GM03348 (cell line): ENCODE results near the gene RAP1GAP2.
"Not testable (repeated sequence)": the region's sequence is repeated elsewhere in the genome, so short reads cannot be mapped to it uniquely, and the experiment has no call there.

Experiments
- DNase-seq: peaks from one replicate; pipeline ENCODE4 v3.0.0; 2012; ENCODE audit warnings: low spot score

The RAP1GAP2 gene

GRCh38 chr17:2796164-2797125 is at the start of gene RAP1GAP2:
RAP1GAP2 (plus strand) TSS chr17:2796438; CDS start chr17:2796528, 90 bp downstream.
- no peak for DNase-seq

GRCh38 chr17:2749058-2749783 is 47.0 kb upstream of the RAP1GAP2 start, which contains the start of gene CCDC92B:
CCDC92B (minus strand) TSS chr17:2749652; CDS start chr17:2735145, 14,507 bp downstream.
- no peak for DNase-seq

- DNase-seq, result peak; percentile 96
Measured at GRCh38 chr17:2749784-2750181, 46.5 kb upstream of the RAP1GAP2 start.

GRCh38 chr17:2750721-2751120 is 45.5 kb upstream of the RAP1GAP2 start:
- no peak for DNase-seq

GRCh38 chr17:2751491-2751890 is 44.7 kb upstream of the RAP1GAP2 start:
- DNase-seq, result no peak

- no peak for DNase-seq
Measured at GRCh38 chr17:2755891-2756724, 40.1 kb upstream of the RAP1GAP2 start.

GRCh38 chr17:2758870-2759269 is 37.4 kb upstream of the RAP1GAP2 start:
- DNase-seq, result no peak

- DNase-seq, result no peak
Measured at GRCh38 chr17:2770129-2770528, 26.1 kb upstream of the RAP1GAP2 start.

- DNase-seq, result no peak
Measured at GRCh38 chr17:2775206-2775605, 21.0 kb upstream of the RAP1GAP2 start.

GRCh38 chr17:2776589-2777241 is 19.5 kb upstream of the RAP1GAP2 start:
- no peak for DNase-seq

- no peak for DNase-seq
Measured at GRCh38 chr17:2777242-2777867, 18.9 kb upstream of the RAP1GAP2 start.

- no peak for DNase-seq
Measured at GRCh38 chr17:2778489-2778888, 17.7 kb upstream of the RAP1GAP2 start.

GRCh38 chr17:2779545-2779944 is 16.7 kb upstream of the RAP1GAP2 start:
- DNase-seq, result no peak

GRCh38 chr17:2780256-2780655 is 16.0 kb upstream of the RAP1GAP2 start:
- no peak for DNase-seq

GRCh38 chr17:2780931-2781454 is 15.2 kb upstream of the RAP1GAP2 start:
- no peak for DNase-seq

- not testable (repeated sequence) for DNase-seq
Measured at GRCh38 chr17:2781598-2781997, 14.6 kb upstream of the RAP1GAP2 start.

GRCh38 chr17:2782055-2782454 is 14.2 kb upstream of the RAP1GAP2 start:
- DNase-seq, result no peak

GRCh38 chr17:2783310-2784030 is 12.8 kb upstream of the RAP1GAP2 start:
- no peak for DNase-seq

- no peak for DNase-seq
Measured at GRCh38 chr17:2784864-2785263, 11.4 kb upstream of the RAP1GAP2 start.

- DNase-seq, result not testable (repeated sequence)
Measured at GRCh38 chr17:2785376-2785775, 10.9 kb upstream of the RAP1GAP2 start.
